HepG2 (cell line): Measurements from ENCODE around the gene TMC2. TPM values are rescaled to one million over a fixed set of nuclear protein-coding genes. Genes with fewer than 3 reads are reported as not detected.

ENCODE experiments used
- ATF6 ChIP-seq: sonication (generic); formaldehyde crosslinking; conservative IDR thresholded peaks from 2 replicates; pipeline ENCODE4 v1.4.0; 2020; ENCODE audit warnings: missing genetic modification reagents
- NFIB ChIP-seq: sonication (generic); formaldehyde crosslinking; IDR thresholded peaks from 2 replicates; pipeline ENCODE4 v1.9.0; 2021; ENCODE audit warnings: missing genetic modification reagents, mild to moderate bottlenecking, borderline replicate concordance
- POLR2A ChIP-seq, 2 experiments: IDR thresholded peaks; 2 replicates each; pipeline ENCODE4 v1.6.1; 2011; ENCODE audit warnings: low read depth in 2 of 2, low read length in 2 of 2, mild to moderate bottlenecking in 1 of 2, moderate library complexity in 1 of 2; ENCODE audit not compliant: insufficient read depth in 1 of 2
- POLR2AphosphoS5 ChIP-seq: IDR thresholded peaks from 2 replicates; pipeline ENCODE4 v1.6.1; 2012; ENCODE audit warnings: low read depth, low read length
- RBFOX2 ChIP-seq: fragments of 200-400 bp; formaldehyde crosslinking; IDR thresholded peaks from 2 replicates; pipeline ENCODE4 v1.6.1; 2017; ENCODE audit warnings: low read depth, mild to moderate bottlenecking, low read length
- RFX3 ChIP-seq: IDR thresholded peaks from 2 replicates; pipeline ENCODE4 v1.6.1; 2016; ENCODE audit warnings: missing biosample characterization, missing genetic modification reagents
- U2AF1 ChIP-seq: fragments of 200-400 bp; formaldehyde crosslinking; optimal IDR thresholded peaks from 2 replicates; pipeline ENCODE3; 2017; ENCODE audit warnings: mild to moderate bottlenecking, low read depth, low read length
- ZC3H13 ChIP-seq: sonication (generic); formaldehyde crosslinking; IDR thresholded peaks from 2 replicates; pipeline ENCODE4 v1.8.1; 2023; ENCODE audit warnings: mild to moderate bottlenecking, missing genetic modification reagents, moderate library complexity
- ZFP37 ChIP-seq: sonication (generic); formaldehyde crosslinking; IDR thresholded peaks from 2 replicates; pipeline ENCODE4 v1.4.0; 2020; ENCODE audit warnings: missing genetic modification reagents, borderline replicate concordance
- ZNF225 ChIP-seq: sonication (generic); formaldehyde crosslinking; IDR thresholded peaks from 2 replicates; pipeline ENCODE4 v1.4.0; 2020; ENCODE audit warnings: mild to moderate bottlenecking, missing genetic modification reagents
- ZNF737 ChIP-seq: sonication (generic); formaldehyde crosslinking; IDR thresholded peaks from 2 replicates; pipeline ENCODE4 v1.5.0; 2020; ENCODE audit warnings: missing genetic modification reagents, mild to moderate bottlenecking, borderline replicate concordance
- ZNF776 ChIP-seq: sonication (generic); formaldehyde crosslinking; IDR thresholded peaks from 2 replicates; pipeline ENCODE4 v1.4.0; 2020; ENCODE audit warnings: mild to moderate bottlenecking, missing genetic modification reagents
- polyA plus RNA-seq, 8 experiments: library from polyadenylated mRNA; depleted of rRNA in 3 of 8; stranded (reverse) in 7 of 8; unstranded in 1 of 8; fragments of >200 nt; fragmentation: Illumina TruSeq in 4 of 8; extraction: Trizol in 4 of 8; gene quantifications; 2 replicates each; pipeline versions ENCODE4 v1.2.1 to v1.2.3, GENCODE V29; 2011 to 2016; ENCODE audit warnings: low read depth in 4 of 8, missing spikeins in 1 of 8, mixed read lengths in 1 of 8; ENCODE audit not compliant: insufficient read depth in 1 of 8
- total RNA-seq, 5 experiments: library from RNA; depleted of rRNA; stranded (reverse); fragments of >200 nt; fragmentation: Illumina TruSeq; extraction: Trizol; gene quantifications; 2 replicates each; pipeline ENCODE4 v1.2.3, GENCODE V29; 2016; ENCODE audit warnings: low read depth in 1 of 5
- TF ChIP-seq, protein P1 (sequence below): IDR thresholded peaks from 2 replicates; pipeline ENCODE4 v1.6.1; 2016; ENCODE audit warnings: missing compliant biosample characterization, missing genetic modification reagents, borderline replicate concordance
- TF ChIP-seq, protein P2 (sequence below): sonication (generic); formaldehyde crosslinking; IDR thresholded peaks from 2 replicates; pipeline ENCODE4 v1.4.0; 2020; ENCODE audit warnings: missing genetic modification reagents
- TF ChIP-seq, protein P3 (sequence below): sonication (generic); formaldehyde crosslinking; IDR thresholded peaks from 2 replicates; pipeline ENCODE4 v1.5.1; 2020; ENCODE audit warnings: mild to moderate bottlenecking, moderate library complexity, missing genetic modification reagents

TMC2 gene
- total and polyA plus RNA-seq, 2 of the 13 experiments (the other 11 are each of a cell fraction or from before 2014, with no cell fraction given) = not detected

GRCh38 chr20:2655331-2656116 lies 119.2 kb downstream of the TMC2 start (continued):
- TF ChIP-seq, protein P1, sequence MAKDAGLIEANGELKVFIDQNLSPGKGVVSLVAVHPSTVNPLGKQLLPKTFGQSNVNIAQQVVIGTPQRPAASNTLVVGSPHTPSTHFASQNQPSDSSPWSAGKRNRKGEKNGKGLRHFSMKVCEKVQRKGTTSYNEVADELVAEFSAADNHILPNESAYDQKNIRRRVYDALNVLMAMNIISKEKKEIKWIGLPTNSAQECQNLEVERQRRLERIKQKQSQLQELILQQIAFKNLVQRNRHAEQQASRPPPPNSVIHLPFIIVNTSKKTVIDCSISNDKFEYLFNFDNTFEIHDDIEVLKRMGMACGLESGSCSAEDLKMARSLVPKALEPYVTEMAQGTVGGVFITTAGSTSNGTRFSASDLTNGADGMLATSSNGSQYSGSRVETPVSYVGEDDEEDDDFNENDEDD (CRISPR knock-in tag) = 0 out of 2 replicates have a peak, but pooled peaks have one; percentile 10
- TF ChIP-seq ATF6 (CRISPR knock-in tag) (no peak), ZNF776 (CRISPR knock-in tag) (no peak), ZFP37 (CRISPR knock-in tag) (no peak), POLR2AphosphoS5 (no peak; the same call in none of the 2 replicates), RFX3 (no peak), ZNF225 (CRISPR knock-in tag) (no peak), RBFOX2 (peak; percentile 71), POLR2A (IDR thresholded peaks at IDR 0.05; ENCODE audit: insufficient read depth in 1 of 2, low read depth in 2 of 2, low read length in 2 of 2) (peak; percentile 39 to 46; a peak in 3 of 4 replicates), NFIB (CRISPR knock-in tag) (no peak), ZNF737 (CRISPR knock-in tag) (peak; percentile 15; the same call in 1 of the 2 replicates), ZC3H13 (CRISPR knock-in tag) (0 out of 2 replicates have a peak, but pooled peaks have one; percentile 35), U2AF1 (peak; percentile 46)
- TF ChIP-seq, protein P2, sequence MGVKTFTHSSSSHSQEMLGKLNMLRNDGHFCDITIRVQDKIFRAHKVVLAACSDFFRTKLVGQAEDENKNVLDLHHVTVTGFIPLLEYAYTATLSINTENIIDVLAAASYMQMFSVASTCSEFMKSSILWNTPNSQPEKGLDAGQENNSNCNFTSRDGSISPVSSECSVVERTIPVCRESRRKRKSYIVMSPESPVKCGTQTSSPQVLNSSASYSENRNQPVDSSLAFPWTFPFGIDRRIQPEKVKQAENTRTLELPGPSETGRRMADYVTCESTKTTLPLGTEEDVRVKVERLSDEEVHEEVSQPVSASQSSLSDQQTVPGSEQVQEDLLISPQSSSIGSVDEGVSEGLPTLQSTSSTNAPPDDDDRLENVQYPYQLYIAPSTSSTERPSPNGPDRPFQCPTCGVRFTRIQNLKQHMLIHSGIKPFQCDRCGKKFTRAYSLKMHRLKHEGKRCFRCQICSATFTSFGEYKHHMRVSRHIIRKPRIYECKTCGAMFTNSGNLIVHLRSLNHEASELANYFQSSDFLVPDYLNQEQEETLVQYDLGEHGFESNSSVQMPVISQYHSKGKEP (CRISPR knock-in tag) = no peak
- TF ChIP-seq, protein P3, sequence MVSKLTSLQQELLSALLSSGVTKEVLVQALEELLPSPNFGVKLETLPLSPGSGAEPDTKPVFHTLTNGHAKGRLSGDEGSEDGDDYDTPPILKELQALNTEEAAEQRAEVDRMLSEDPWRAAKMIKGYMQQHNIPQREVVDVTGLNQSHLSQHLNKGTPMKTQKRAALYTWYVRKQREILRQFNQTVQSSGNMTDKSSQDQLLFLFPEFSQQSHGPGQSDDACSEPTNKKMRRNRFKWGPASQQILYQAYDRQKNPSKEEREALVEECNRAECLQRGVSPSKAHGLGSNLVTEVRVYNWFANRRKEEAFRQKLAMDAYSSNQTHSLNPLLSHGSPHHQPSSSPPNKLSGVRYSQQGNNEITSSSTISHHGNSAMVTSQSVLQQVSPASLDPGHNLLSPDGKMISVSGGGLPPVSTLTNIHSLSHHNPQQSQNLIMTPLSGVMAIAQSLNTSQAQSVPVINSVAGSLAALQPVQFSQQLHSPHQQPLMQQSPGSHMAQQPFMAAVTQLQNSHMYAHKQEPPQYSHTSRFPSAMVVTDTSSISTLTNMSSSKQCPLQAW (CRISPR knock-in tag) = no peak
